RPMI8226 (cell line): ENCODE measurements around the gene ARHGAP45.
"Not testable (repeated sequence)": the region's sequence is repeated elsewhere in the genome, so short reads cannot be mapped to it uniquely, and the experiment has no call there.

ENCODE experiments used
- DNase-seq: peaks from one replicate; pipeline ENCODE4 v3.0.0-alpha.2; 2015

ARHGAP45 gene

DNA sequence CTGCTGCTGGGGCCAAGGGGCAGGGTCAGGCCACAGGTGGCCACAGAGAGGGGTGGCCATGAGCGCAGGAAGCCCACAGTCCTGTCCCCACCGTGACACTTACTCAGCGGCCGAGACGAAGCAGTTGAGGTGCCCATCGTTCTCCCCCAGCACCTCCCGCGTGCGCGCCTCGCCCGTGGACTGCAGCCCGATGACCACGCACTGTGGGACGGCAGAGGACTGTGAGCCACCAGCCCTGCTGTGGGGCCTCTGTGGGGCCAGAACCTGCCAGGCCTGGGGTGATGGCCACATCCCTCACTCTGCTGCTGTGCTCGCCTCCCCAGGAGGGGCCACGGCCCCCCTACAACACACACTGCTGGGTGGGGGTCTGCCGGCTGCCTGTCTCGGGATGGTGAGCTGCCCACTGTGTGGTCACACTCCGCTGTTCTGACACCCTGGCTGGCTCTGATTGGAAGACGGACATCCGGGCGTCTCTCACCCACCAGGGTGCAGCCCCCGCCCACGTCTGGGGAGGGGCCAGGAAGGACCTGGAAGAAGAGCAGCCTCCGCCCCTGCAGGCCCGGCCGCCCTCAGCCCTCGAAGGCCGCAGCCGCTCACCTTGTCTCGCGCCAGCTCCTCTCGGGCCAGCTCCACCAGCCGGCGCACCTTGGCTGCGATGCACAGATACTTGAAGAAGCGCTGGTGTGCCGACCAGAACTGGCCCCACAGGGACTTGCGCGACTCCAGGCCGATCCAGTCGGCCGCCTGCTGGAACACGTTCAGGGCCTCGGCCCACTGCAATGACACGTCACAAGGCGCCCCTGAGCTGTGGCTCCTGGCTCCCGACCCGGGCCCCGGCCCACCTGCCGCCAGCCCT, 50.0 kb downstream of the ARHGAP45 start:
- no peak for DNase-seq

DNA sequence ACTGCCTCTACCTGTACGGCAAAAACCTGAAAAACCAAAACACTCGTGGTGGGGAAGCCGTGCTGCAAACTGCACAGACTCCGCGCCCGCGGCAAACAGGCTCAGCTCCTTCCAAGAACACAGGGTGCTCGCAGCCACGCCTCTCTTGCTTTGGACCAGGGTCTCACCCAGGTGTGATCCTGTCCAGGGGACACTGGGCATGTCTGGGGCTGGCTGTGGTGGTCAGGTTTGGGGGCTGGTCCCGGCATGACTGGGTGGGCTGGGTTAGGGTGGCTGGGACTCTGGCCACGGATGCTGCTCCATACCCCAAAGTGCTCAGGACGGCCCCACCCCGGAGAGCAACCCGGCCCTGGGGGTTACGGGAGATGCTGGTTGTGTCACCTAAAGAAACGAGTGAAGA, 50.7 kb downstream of the ARHGAP45 start:
- DNase-seq, result no peak

DNA sequence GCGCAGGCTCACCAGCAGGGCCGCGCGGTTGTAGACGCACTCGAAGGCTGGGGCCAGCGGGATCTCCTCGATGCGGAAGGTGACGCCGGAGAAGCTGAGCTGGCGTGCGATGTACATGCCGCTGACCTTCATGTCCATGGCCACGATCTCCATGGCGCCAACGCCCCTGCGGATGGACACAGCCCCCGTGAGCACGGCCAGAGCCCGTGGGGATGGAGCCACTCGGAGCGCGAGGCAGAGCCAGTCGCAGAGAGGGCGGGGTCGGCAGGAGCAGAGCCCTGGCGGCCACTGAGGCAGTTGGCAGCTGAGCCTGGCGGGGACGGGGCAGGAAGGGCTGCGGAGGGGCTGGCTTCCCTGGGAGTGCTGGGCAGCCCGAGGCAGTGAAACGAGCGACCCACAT, 52.0 kb downstream of the ARHGAP45 start:
- DNase-seq, result no peak

- DNase-seq, result no peak
These were observed 52.7 kb downstream of the ARHGAP45 start for GRCh38 chr19:1119475-1120217.

DNA sequence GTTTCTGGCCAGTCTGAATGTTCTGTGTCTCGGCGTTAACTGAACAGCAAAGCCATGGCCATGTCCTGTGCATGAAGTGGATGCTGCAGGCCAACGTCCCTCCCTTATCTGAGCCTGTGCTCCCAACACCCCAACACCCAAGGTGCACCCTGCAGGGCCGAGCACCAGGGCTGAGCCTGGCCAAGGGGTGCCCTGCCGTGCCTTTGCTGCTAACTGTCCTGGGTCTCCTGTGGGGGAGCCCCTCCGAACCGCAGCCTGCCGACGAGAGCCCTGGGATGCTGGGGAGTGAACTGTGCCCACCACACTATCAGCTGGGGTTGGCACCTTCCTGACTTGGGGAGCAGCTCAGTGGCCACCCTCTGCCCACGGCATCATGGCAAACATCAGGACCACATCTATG, 54.4 kb downstream of the ARHGAP45 start:
- no peak for DNase-seq

DNA sequence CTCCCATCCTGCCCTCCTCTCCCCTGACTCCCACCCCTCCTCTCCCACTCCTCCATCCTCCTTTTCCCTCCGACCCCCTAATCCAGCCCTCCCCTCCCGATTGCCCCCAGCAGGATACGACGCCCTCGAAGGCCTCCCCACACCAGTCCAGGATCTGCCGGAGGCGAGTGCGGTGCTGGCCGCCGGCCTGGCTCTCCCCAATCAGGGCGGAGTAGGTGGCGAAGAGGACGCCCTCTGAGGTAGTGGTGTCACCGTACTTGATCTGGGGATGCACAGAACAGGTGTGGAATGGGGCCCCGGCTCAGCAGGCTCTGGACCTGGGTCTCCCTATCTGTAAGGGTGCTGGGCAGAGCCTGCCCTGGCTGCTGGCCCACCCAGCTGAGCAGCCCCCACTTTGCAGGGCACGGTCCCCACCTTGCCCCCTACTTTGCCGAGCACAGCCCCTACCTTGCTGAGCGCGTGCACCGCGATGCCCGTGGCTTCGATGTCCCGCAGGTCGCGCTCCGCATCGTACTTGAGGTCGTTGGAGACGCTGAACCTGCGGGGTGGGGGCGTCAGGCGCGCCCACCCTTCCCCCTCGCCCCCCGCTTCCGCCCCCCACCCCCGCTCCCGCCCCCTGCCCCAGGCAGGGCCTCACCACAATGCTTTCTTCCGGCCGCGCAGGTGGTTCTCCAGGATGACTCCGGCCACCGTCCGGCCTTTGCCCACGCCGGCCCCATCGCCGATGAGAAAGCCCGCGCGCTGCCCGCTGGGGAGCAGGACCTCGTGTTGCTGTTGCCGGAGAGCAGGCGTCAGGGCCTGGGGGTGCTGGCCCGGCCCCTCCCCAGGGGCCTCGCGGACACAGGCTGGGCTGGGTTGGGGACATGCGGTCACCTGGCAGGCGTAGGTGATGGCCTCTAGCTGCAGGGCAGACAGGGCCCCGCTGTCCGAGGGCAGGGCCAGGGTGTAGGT, 55.3 kb downstream of the ARHGAP45 start:
- no peak for DNase-seq

DNA sequence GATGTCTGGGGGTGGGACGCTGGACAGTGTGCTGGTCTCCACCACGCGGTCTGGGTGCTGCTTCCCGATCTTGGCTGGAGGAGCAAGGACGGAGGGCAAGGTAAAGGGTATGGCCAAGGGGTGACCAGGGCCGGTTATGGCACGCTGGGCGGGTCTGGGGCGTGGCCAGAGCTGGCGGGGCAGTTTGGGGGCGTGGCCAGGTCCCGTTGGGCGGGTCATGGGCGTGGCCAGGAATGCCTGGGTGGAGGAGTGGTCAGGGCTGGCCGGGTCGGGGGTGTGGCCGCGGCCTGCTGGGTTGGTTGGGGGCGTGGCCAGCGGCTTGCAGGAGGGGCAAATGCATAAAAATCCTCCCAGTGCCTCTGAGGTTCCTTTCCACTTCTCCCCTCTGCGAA, 56.0 kb downstream of the ARHGAP45 start:
- DNase-seq, result no peak

DNA sequence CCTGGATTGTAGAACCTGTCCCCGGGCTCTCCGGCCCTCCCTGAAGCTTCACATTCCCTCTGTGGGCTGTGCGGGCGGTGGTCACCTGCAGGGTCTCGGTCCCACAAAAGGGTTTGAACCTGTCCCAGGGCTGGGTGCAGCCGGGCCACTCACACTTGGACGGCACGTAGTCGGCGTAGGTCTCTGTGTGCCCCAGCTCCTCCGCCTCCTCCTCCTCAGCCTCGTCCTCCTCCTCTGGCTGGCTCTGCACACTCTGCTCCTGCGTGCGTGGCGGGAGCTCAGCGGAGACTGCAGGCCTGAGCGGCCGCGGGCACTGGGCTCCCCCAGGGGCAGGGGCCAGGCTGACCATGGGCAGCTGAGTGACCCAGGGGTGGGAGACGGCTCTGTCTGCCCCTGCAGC, 56.4 kb downstream of the ARHGAP45 start:
- DNase-seq, result no peak

- DNase-seq, result no peak
These were observed 57.1 kb downstream of the ARHGAP45 start for GRCh38 chr19:1123885-1124677.

- DNase-seq, result no peak
These were observed 58.9 kb downstream of the ARHGAP45 start for GRCh38 chr19:1125601-1126467.

DNA sequence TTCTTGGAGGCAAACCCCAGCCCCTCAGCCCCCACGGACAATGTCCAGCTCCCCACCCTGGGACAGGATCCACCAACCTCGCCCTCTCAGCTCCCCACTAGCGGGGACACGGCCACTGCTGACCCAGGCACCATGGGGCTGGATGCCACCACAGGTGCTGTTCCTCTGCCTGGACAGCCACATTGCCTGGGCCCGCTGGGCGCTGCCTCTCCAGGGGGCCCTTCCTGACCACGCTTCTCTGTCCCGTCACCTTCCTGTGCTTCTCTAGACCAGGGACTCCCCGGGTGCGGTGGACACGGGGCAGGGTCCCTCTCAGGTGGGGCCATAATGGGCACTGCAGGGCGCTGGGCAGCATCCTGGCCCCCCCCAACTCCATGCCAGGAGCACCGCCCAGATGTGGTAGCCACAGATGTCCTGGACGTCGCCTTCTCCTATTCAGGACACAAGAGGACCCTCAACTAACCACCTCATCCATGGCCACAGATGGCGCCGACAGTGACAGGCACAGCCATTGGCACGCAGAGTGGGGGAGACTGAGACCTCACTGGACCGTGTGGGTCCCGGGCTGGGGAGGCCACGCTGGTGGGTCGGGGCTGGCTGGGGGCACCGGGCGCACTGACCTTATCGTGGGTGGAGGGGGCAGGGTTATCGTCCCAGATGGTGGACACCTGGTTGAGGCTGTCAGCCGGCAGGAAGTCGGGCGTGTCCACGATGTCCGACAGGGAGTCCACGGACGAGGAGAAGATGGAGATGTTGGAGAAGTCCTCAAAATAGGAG, 60.2 kb downstream of the ARHGAP45 start:
- DNase-seq, result no peak

- no peak for DNase-seq
These were observed 61.1 kb downstream of the ARHGAP45 start for GRCh38 chr19:1128106-1128505.

GRCh38 chr19:1129084-1129483, 62.1 kb downstream of the ARHGAP45 start:
- not testable (repeated sequence) for DNase-seq

DNA sequence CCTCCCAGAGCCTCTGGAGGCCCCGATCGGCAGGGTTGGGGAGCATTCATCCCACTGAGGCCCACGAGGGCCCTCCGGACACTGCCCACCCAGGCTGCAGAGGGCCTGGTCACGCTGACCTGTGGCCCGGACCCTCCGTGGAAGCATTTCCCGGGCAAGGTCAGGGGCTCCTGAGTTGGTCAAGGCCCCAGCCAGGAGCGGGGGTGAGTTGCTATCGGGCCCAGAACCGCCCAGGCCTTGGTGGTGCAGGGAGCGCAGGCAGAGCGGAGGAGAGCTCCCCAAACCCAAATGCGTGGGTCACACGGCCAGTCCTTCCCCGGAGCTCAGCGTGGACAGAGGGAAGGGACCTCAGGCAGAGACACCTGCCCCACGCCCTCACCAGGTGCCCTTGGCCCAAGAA, 62.6 kb downstream of the ARHGAP45 start:
- no peak for DNase-seq

DNA sequence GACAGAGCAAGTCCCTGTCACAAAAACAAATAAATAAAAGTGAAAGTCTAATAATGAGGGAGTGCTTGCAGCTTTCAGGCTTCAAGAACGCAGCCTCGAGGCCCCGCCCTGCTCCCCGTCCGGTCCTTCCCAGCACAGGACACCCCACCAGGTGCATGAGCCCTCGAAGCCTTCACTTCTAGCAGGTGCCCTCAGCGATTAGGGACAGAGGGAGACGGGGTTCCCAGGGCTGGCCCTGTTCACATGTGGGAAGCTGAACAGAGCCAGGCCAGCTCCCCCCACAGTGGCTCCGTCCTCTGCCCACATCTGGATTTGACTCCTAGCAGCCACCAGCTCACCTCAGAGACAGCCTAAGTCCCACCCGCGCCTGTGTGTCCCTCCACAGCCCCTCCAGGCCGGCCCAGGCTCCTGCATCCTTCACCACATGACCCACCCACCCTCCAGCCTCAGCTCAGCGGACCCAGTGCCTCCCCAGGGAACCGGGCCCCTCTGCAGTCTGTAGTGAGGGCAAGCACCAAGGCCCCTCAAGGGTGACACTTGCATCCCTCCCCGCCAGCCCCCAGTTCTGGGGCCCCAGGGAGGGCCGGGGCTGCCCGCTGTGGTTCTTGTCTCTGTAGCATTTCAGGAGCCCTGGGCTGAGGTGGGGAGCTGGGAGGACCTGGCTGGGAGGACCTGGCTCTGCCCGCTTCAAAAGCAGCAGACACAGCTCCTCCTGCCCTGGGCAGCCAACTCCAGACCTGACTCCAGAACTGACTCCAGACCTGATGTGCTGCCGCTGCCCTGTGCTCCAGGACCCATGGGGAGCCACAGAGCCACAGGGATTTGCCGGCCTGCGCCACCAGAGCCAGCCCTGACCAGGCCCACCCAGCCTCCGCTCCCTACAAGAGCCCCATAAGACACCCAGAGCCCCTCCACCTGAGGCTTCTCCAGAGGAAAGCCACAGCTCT, 64.1 kb downstream of the ARHGAP45 start:
- no peak for DNase-seq

DNA sequence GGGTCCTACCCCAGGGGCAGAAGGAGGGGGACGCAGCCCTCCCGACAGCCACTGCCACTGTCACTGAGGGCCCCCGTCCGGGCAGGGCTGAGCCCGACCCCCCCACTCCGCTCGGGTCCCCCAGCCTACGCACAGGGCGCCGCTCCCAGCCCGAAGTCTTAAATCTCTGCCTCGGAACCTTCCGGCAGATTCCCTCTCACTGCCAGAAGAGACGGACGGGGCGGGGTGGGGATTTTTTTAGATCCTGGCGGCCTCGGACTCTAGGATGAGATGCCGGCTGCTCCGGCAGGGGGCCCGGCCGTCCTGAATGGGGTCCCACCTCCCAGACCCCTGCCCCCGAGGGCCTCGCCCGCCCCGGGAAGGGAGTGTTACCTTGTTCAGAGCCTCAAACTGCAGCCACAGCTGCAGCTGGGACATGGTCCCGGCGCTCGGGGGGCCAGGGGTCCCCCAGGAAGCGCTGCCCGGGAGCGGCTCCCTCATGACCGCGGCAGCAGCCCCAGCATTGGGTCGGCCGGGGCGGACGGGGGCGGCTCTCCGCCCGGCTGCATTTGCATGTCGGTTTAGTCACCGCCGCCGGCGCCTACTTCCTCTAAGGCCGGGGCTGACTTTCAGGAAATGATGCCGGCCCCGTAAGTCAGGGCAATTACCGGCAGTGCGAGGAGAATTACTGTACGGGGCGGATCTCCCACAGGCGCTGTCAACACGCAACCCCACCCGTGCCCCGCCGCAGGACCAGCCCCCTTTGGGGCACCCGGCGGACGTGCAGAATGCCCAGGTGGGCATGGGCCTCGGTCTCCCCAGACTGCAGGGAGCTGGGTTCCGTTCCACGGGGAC, 65.0 kb downstream of the ARHGAP45 start:
- peak; percentile 85 for DNase-seq

DNA sequence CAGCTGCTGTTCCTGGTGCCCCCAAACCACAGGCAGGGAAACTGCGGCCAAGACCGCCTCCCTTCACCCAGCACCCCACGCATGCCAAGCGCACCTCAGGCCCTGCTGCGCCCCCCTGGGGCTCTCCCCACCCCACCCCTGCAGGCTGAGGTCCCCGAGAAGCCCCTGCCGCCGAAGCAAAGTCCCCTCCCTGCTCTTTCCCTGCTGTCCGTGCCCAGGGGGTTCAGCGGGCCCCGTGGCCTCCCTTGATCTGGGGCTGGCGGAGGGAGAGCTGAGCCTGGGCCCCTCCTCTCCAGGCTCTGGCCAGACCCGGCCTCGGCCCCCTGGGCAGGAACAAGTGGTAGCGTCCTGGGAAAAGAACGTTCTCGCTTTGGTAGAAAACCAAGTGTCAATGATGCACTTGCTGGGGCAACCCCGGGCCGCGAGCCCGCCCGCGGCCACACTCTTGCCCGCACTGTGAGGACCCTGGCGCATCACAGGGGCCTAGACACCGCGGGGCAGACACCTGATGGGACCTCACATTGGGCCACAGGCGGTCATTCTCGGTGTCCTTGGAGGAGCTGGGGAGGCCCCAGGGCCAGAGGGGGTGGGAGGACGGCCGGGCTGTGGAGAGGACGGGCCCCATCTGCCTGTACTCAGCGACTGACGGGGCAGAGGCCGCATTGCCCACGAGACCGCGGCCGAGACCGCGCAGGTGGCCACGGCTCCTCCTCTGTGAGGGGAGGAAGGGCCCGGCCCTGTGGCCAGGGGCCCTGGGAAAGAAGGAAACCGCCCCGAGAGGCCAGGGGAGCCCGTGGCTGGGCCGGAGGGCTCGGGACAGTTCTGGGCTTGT, 65.8 kb downstream of the ARHGAP45 start:
- DNase-seq, result no peak
